Esophagus squamous epithelium (tissue), 4 donors: ENCODE measurements around the gene TLE5.

Experiments
- CTCF ChIP-seq, 6 experiments: fragments of 450-650 bp in 4 of 6; fragments of 200-600 bp in 2 of 6; sonication (generic) in 2 of 6; IDR thresholded peaks; one replicate each; pipeline ENCODE4 v1.5.1; 2016 to 2019; ENCODE audit warnings: antibody characterized with exemption in 6 of 6, mild to moderate bottlenecking in 4 of 6, moderate library complexity in 4 of 6
- POLR2A ChIP-seq, 4 donors: fragments of 450-650 bp; IDR thresholded peaks; one replicate each; pipeline ENCODE4 v1.6.1; 2017; ENCODE audit warnings: antibody characterized with exemption in 4 of 4, mild to moderate bottlenecking in 4 of 4, moderate library complexity in 3 of 4

DNA sequence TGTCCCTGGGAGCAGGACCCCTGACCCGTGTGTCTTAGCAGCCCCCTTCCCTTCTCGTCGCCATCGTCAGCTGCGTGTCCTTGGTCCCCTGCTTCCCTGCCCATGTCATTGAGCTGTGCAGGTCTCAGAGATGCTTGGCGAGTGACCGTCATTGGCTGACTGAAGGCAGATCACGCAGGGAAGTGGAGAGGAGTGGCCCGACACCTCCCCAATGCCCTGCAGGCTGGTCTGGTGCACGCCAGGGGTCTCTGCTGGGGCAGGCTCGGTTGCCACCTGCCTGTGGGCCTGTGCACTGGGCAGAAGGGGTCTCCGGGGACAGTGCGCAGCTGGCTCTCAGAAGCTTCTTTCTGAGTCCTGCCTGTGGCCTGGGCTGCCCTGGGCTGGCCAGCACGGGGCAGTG lies 38.0 kb upstream of the TLE5 start:
- TF ChIP-seq CTCF (IDR thresholded peaks at IDR 0.05), result no peak
- TF ChIP-seq POLR2A (IDR thresholded peaks at IDR 0.05), result no peak
